Adrenal gland (tissue), 5 donors: ENCODE results near the gene NNT.

Experiments used
- POLR2A ChIP-seq, 2 donors: fragments of 450-650 bp; IDR thresholded peaks; one replicate each; pipeline ENCODE4 v1.6.1; 2017; ENCODE audit warnings: antibody characterized with exemption in 2 of 2, mild to moderate bottlenecking in 2 of 2, moderate library complexity in 1 of 2
- TF ChIP-seq, protein P1 (sequence below), 6 experiments: fragments of 450-650 bp in 4 of 6; fragments of 200-600 bp in 2 of 6; sonication (generic) in 1 of 6; IDR thresholded peaks; 1 replicate in 5 of 6; 2 replicates in 1 of 6; pipeline versions ENCODE4 v1.5.1 to v1.8.0; 2016 to 2021; ENCODE audit warnings: antibody characterized with exemption in 6 of 6, mild to moderate bottlenecking in 2 of 6, moderate library complexity in 1 of 6
- donor health status: DM: no; HTN: no; CAD: no.

DNA sequence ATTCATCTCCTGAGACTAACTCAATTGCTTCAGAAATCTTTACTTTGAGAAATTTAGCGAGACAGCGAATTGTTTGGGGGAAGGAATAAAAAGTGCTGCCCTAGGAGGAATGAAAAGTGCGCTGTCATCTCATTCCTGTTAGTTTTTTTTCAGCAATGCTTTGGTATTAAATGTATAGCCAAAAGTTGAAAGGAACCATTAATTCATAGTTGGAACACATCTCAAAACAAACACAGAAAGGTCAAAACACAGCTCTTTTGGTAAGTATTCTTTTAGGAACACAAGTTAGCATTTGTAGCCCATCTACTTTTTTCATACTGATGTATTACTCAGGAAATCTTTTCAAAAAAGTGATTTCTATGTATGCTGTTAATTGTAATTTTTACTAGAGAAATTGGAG is 109.1 kb downstream of the NNT start:
- TF ChIP-seq, protein P1, sequence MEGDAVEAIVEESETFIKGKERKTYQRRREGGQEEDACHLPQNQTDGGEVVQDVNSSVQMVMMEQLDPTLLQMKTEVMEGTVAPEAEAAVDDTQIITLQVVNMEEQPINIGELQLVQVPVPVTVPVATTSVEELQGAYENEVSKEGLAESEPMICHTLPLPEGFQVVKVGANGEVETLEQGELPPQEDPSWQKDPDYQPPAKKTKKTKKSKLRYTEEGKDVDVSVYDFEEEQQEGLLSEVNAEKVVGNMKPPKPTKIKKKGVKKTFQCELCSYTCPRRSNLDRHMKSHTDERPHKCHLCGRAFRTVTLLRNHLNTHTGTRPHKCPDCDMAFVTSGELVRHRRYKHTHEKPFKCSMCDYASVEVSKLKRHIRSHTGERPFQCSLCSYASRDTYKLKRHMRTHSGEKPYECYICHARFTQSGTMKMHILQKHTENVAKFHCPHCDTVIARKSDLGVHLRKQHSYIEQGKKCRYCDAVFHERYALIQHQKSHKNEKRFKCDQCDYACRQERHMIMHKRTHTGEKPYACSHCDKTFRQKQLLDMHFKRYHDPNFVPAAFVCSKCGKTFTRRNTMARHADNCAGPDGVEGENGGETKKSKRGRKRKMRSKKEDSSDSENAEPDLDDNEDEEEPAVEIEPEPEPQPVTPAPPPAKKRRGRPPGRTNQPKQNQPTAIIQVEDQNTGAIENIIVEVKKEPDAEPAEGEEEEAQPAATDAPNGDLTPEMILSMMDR (IDR thresholded peaks at IDR 0.05): no peak
- TF ChIP-seq POLR2A (IDR thresholded peaks at IDR 0.05): no peak
